PC-3 (cell line): ENCODE measurements around the gene BMP7. TPM values are rescaled to one million over a fixed set of nuclear protein-coding genes. Genes with fewer than 3 reads are reported as not detected.

ENCODE experiments used
- ATAC-seq: fragments of 200-7000 bp; cut with Tn5 transposase; 2 replicates; pipeline ENCODE4 v1.9.1; 2020; ENCODE audit warnings: mild to moderate bottlenecking, moderate library complexity
- BruUV-seq: library from RNA; stranded (reverse); fragments of 400-500 nt; replicated peaks from 2 replicates; lab custom pipeline; 2021; lab: Mats Ljungman, UMichigan
- CTCF ChIA-PET: fragments of 300-600 bp; sonication (Branson Sonifier 250); formaldehyde crosslinking; loops from one replicate; lab custom pipeline; 2022; ENCODE audit warnings: antibody characterized with exemption; lab: Charles Lee
- POLR2A ChIA-PET: fragments of 300-600 bp; sonication (Branson Sonifier 250); formaldehyde crosslinking; loops from one replicate; lab custom pipeline; 2022; ENCODE audit warnings: antibody characterized with exemption; ENCODE audit not compliant: unreplicated experiment; lab: Charles Lee
- DNase-seq: peaks from one replicate; pipeline ENCODE4 v3.0.0-alpha.2; 2015
- H2AFZ ChIP-seq: fragments of 300-600 bp; sonication (generic); 2 replicates; pipeline ENCODE4 v1.6.0; 2016; ENCODE audit warnings: antibody characterized with exemption, low read length
- H3F3A ChIP-seq: fragments of 300-600 bp; sonication (generic); one replicate; pipeline ENCODE4 v1.6.0; 2017; ENCODE audit warnings: antibody characterized with exemption, low read length, control low read depth, mild to moderate bottlenecking; ENCODE audit not compliant: unreplicated experiment
- H3K27ac ChIP-seq: fragments of 300-600 bp; sonication (generic); 2 replicates; pipeline ENCODE4 v1.5.1; 2016; ENCODE audit warnings: mild to moderate bottlenecking, low read length
- H3K27me3 ChIP-seq: fragments of 300-600 bp; sonication (generic); 2 replicates; pipeline ENCODE4 v1.6.1; 2016; ENCODE audit warnings: low read length, mixed read lengths
- H3K36me3 ChIP-seq: fragments of 300-600 bp; sonication (generic); 2 replicates; pipeline ENCODE4 v1.6.1; 2016; ENCODE audit warnings: low read depth, mixed run types, low read length, mixed read lengths
- H3K4me1 ChIP-seq: fragments of 300-600 bp; sonication (generic); 2 replicates; pipeline ENCODE4 v1.5.1; 2016; ENCODE audit warnings: low read length; ENCODE audit not compliant: insufficient read depth
- H3K4me2 ChIP-seq: fragments of 300-600 bp; sonication (generic); 2 replicates; pipeline ENCODE4 v1.6.0; 2016; ENCODE audit warnings: low read length
- H3K4me3 ChIP-seq: fragments of 300-600 bp; sonication (generic); 2 replicates; pipeline ENCODE4 v1.5.1; 2016; ENCODE audit warnings: mild to moderate bottlenecking, low read length, mixed read lengths
- H3K79me2 ChIP-seq: fragments of 300-600 bp; sonication (generic); 2 replicates; pipeline ENCODE4 v1.6.1; 2017; ENCODE audit warnings: low read length, mixed read lengths
- H3K9ac ChIP-seq: fragments of 300-600 bp; sonication (generic); 2 replicates; pipeline ENCODE4 v1.6.0; 2016; ENCODE audit warnings: mild to moderate bottlenecking, low read length
- H3K9me2 ChIP-seq: fragments of 300-600 bp; sonication (generic); replicated peaks from 2 replicates; pipeline ENCODE4 v1.6.1; 2016; ENCODE audit warnings: mixed run types, low read length, mixed read lengths
- H3K9me3 ChIP-seq: fragments of 300-600 bp; sonication (generic); 2 replicates; pipeline ENCODE4 v1.6.1; 2016; ENCODE audit warnings: low read length, mixed read lengths
- H4K20me1 ChIP-seq: fragments of 300-600 bp; sonication (generic); 2 replicates; pipeline ENCODE4 v1.6.1; 2016; ENCODE audit warnings: low read length, mixed read lengths
- CTCF ChIP-seq: fragments of 300-600 bp; sonication (generic); conservative IDR thresholded peaks from 2 replicates; pipeline ENCODE4 v1.5.1; 2017; ENCODE audit warnings: antibody characterized with exemption, low read depth, mild to moderate bottlenecking, low read length
- EZH2 ChIP-seq: fragments of 300-600 bp; sonication (generic); IDR thresholded peaks from one replicate; pipeline ENCODE4 v1.6.1; 2017; ENCODE audit warnings: antibody characterized with exemption, mild to moderate bottlenecking, low read length; ENCODE audit not compliant: unreplicated experiment
- EZH2phosphoT487 ChIP-seq: fragments of 300-600 bp; sonication (generic); IDR thresholded peaks from 2 replicates; pipeline ENCODE4 v1.6.1; 2018; ENCODE audit warnings: mild to moderate bottlenecking, antibody characterized with exemption, low read length, borderline replicate concordance
- intact Hi-C: fragments of 100-400 bp; cut with micrococcal nuclease; formaldehyde crosslinking; loops from 2 replicates; pipeline ENCODE4 v1.9.0; 2023
- total RNA-seq: library from RNA; depleted of rRNA; stranded (reverse); fragments of >200 nt; gene quantifications from 2 replicates; pipeline ENCODE4 v1.2.3, GENCODE V29; 2014

The BMP7 gene
- total RNA-seq, 1 experiment from 2014 or later: not detected

- Histone ChIP-seq H3K36me3 (no peaks in the 10 kb centered on the region), H3K79me2 (no peaks in the 10 kb centered on the region), H3K9me2 (no peaks in the 10 kb centered on the region), H3K27ac (no peak overlapping the region), H3K27me3 (peaks cover 73% of the 10 kb centered on the region), H3K9me3 (no peaks in the 10 kb centered on the region), H3K4me3 (no peak overlapping the region), H3K4me2 (no peak overlapping the region), H4K20me1 (no peaks in the 10 kb centered on the region), H3K9ac (no peak overlapping the region), H3K4me1 (no peaks in the 10 kb centered on the region), H2AFZ (no peak overlapping the region), H3F3A (no peaks in the 10 kb centered on the region)
- no peak for DNase-seq
- no peak for TF ChIP-seq EZH2phosphoT487
- no peak for TF ChIP-seq CTCF
- no peak for TF ChIP-seq EZH2
- intact Hi-C loops: no loop called here
- ChIA-PET POLR2A (no interaction called here), CTCF (no interaction called here)
- BruUV-seq: no TSS peak
- no peak for ATAC-seq
Measured at GRCh38 chr20:57293995-57294394, 27.6 kb upstream of the BMP7 start.

- Histone ChIP-seq H3K4me3 (no peak overlapping the region), H4K20me1 (no peaks in the 10 kb centered on the region), H3K79me2 (no peaks in the 10 kb centered on the region), H3K27me3 (peaks cover 87% of the 10 kb centered on the region), H3K27ac (no peak overlapping the region), H3K4me1 (no peaks in the 10 kb centered on the region), H3K9me3 (no peaks in the 10 kb centered on the region), H3K9me2 (no peaks in the 10 kb centered on the region), H3F3A (no peaks in the 10 kb centered on the region), H3K36me3 (no peaks in the 10 kb centered on the region), H3K4me2 (no peak overlapping the region), H3K9ac (no peak overlapping the region), H2AFZ (no peak overlapping the region)
- intact Hi-C loops: no loop called here
- ChIA-PET POLR2A (no interaction called here), CTCF (no interaction called here)
- TF ChIP-seq EZH2: no peak
- no peak for TF ChIP-seq EZH2phosphoT487
- no peak for TF ChIP-seq CTCF
- no peak for ATAC-seq
- BruUV-seq: no TSS peak
- DNase-seq: no peak
Measured at GRCh38 chr20:57292611-57293010, 26.2 kb upstream of the BMP7 start.

- Histone ChIP-seq H4K20me1 (no peaks in the 10 kb centered on the region), H3K9me3 (no peaks in the 10 kb centered on the region), H3K4me3 (no peak overlapping the region), H3K4me2 (no peak overlapping the region), H3K9me2 (no peaks in the 10 kb centered on the region), H3F3A (no peaks in the 10 kb centered on the region), H3K27me3 (peaks cover 96% of the 10 kb centered on the region), H3K4me1 (no peaks in the 10 kb centered on the region), H3K36me3 (no peaks in the 10 kb centered on the region), H3K27ac (no peak overlapping the region), H3K79me2 (no peaks in the 10 kb centered on the region), H2AFZ (no peak overlapping the region), H3K9ac (no peak overlapping the region)
- BruUV-seq: no TSS peak
- CTCF ChIA-PET: no interaction called here
- POLR2A ChIA-PET: no interaction called here
- ATAC-seq (no peak), DNase-seq (no peak)
- intact Hi-C loops: no loop called here
- TF ChIP-seq CTCF (no peak), EZH2phosphoT487 (no peak), EZH2 (no peak)
Measured at GRCh38 chr20:57291694-57292093, 25.3 kb upstream of the BMP7 start.
